Thoracic aorta (tissue), 2 donors: Measurements from ENCODE around the gene HEPN1. TPM values are rescaled to one million over a fixed set of nuclear protein-coding genes. Genes with fewer than 3 reads are reported as not detected.

Experiments
- ATAC-seq: fragments of 150-250 bp; one replicate; pipeline ENCODE4 v1.8.0; 2017; ENCODE audit warnings: low read depth; ENCODE audit not compliant: insufficient number of reproducible peaks, low FRiP score
- DNase-seq: peaks from one replicate; pipeline ENCODE4 v3.0.0-alpha.2; 2020; ENCODE audit warnings: low spot score
- H3K27ac ChIP-seq, 2 donors: fragments of 200-600 bp; sonication (generic); 1 replicate in 1 of 2; 2 replicates in 1 of 2; pipeline ENCODE4 v1.5.1; 2016; ENCODE audit warnings: mild to moderate bottlenecking in 2 of 2, moderate library complexity in 2 of 2
- H3K27me3 ChIP-seq: fragments of 200-600 bp; sonication (generic); replicated peaks from 2 replicates; pipeline ENCODE4 v1.6.0; 2016; ENCODE audit warnings: mild to moderate bottlenecking; ENCODE audit not compliant: insufficient read depth
- H3K36me3 ChIP-seq: fragments of 200-600 bp; sonication (generic); one replicate; pipeline ENCODE4 v1.5.1; 2016
- H3K4me1 ChIP-seq, 2 donors: fragments of 200-600 bp; sonication (generic); 1 replicate in 1 of 2; 2 replicates in 1 of 2; pipeline versions ENCODE4 v1.5.1 to v1.6.0; 2016; ENCODE audit warnings: low read depth in 2 of 2, mild to moderate bottlenecking in 1 of 2; ENCODE audit not compliant: control insufficient read depth in 1 of 2
- H3K4me3 ChIP-seq: fragments of 200-600 bp; sonication (generic); 2 replicates; pipeline ENCODE4 v1.5.1; 2016; ENCODE audit warnings: mild to moderate bottlenecking
- H3K9me3 ChIP-seq: fragments of 200-600 bp; sonication (generic); 2 replicates; pipeline ENCODE4 v1.5.1; 2016
- total RNA-seq, 2 donors: library from RNA; depleted of rRNA; stranded (reverse); fragments of >200 nt; gene quantifications; one replicate each; pipeline versions ENCODE4 v1.1.0 to v1.2.3, GENCODE V29; 2016
- TF ChIP-seq, protein P1 (sequence below): fragments of 200-600 bp; sonication (generic); IDR thresholded peaks from one replicate; pipeline ENCODE4 v1.5.1; 2019; ENCODE audit warnings: antibody characterized with exemption

The HEPN1 gene
- total RNA-seq, result under 1 TPM in 1 of 2 donors, not detected in 1; 0.41 TPM

DNA sequence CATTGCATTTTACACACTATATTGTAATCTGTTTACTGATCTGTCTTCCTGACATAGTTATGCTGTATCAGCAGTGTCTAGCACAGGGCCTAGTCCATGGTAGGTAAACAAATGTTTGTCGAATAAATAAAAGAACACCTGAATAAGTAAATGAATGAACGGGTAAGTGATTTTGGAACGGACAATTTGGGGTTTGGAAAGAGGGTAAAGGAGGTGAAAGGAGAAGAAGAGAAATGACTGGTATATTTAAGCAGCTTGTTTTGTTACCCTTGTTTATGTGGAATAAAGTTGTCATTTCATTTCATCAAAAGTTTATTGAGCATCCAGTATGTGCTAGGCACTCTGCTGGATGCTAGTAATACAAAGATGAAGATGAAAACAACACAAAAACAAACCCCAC, at the start of gene HEPN1:
TSS of gene HEPN1 (plus strand) at position 301 of the 400 bp plus-strand sequence.
- Histone ChIP-seq H3K27ac (no peak within 1 kb of the TSS), H3K27me3 (no peaks in the 10 kb centered on the region), H3K36me3 (no peaks in the 10 kb centered on the region), H3K4me1 (no peaks in the 10 kb centered on the region), H3K9me3 (no peaks in the 10 kb centered on the region), H3K4me3 (no peak within 1 kb of the TSS)
- TF ChIP-seq, protein P1, sequence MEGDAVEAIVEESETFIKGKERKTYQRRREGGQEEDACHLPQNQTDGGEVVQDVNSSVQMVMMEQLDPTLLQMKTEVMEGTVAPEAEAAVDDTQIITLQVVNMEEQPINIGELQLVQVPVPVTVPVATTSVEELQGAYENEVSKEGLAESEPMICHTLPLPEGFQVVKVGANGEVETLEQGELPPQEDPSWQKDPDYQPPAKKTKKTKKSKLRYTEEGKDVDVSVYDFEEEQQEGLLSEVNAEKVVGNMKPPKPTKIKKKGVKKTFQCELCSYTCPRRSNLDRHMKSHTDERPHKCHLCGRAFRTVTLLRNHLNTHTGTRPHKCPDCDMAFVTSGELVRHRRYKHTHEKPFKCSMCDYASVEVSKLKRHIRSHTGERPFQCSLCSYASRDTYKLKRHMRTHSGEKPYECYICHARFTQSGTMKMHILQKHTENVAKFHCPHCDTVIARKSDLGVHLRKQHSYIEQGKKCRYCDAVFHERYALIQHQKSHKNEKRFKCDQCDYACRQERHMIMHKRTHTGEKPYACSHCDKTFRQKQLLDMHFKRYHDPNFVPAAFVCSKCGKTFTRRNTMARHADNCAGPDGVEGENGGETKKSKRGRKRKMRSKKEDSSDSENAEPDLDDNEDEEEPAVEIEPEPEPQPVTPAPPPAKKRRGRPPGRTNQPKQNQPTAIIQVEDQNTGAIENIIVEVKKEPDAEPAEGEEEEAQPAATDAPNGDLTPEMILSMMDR, result no peak
- DNase-seq (no peak), ATAC-seq (no peak)

DNA sequence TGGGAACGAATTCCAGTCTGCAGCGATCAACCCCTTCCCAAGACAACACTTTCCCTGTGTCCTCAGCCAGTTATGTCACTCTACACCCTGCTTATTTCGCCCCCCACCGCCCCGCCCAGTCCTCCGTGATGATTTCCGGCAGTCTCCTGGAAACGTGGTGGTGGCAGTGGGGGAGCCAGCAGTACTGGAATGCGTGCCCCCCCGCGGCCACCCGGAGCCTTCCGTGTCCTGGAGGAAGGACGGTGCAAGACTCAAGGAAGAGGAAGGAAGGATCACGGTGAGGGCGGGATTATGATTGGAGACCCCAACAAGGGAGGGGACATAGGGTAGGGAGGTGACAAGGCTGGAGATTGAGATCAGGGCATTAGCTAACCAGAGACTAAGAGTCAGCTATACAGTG, 49.7 kb upstream of the HEPN1 start:
- no peaks in the 10 kb centered on the region for H3K9me3 ChIP-seq
- no peaks in the 10 kb centered on the region for H3K36me3 ChIP-seq
- TF ChIP-seq, protein P1, result no peak
- H3K27me3 ChIP-seq, result peaks cover 13% of the 10 kb centered on the region
- no peak for DNase-seq
- H3K4me3 ChIP-seq, result no peak overlapping the region
- peaks cover 19 to 25% of the 10 kb centered on the region in 2 donors for H3K4me1 ChIP-seq
- no peak overlapping the region for H3K27ac ChIP-seq
- ATAC-seq, result no peak

DNA sequence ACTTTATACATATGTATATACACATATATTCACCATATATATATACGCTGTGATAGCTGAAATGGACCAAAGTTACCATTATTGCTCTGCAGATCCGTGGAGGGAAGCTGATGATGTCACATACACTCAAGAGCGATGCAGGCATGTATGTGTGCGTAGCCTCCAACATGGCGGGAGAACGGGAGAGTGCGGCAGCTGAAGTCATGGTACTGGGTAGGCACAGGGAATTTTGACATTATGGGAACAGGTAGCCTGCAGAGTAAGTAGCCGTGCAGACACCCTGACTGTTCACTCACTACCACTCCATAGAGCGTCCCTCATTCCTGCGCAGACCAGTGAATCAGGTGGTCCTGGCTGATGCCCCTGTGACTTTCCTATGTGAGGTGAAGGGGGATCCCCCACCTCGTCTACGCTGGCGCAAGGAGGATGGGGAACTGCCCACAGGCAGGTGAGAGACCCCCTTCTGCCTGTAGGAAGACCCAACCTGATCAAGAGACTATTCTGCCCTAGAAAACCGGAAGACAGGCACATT, 49.1 kb upstream of the HEPN1 start:
- TF ChIP-seq, protein P1, result no peak
- DNase-seq, result no peak
- H3K27ac ChIP-seq, result no peak overlapping the region
- H3K36me3 ChIP-seq, result no peaks in the 10 kb centered on the region
- H3K4me1 ChIP-seq, result peaks cover 14 to 22% of the 10 kb centered on the region in 2 donors
- no peaks in the 10 kb centered on the region for H3K9me3 ChIP-seq
- no peak for ATAC-seq
- H3K4me3 ChIP-seq, result no peak overlapping the region
- H3K27me3 ChIP-seq, result peaks cover 10% of the 10 kb centered on the region

DNA sequence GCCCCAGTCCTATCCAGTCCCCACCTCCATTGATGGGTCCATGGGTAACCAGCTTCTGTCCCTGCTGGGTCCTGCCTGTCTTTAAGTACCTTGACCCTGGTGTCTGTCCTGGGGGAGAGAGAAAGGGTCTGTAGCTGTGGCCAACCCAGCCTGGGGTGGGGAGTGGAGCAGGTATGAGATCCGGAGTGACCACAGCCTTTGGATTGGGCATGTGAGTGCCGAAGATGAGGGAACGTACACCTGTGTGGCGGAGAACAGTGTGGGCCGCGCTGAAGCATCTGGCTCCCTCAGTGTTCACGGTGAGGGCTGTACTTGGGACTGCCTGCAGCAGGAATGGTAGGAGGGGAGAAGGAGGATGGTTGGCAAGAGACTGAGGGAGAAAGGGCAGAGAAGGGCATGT, 48.6 kb upstream of the HEPN1 start:
- Histone ChIP-seq H3K27ac (no peak overlapping the region), H3K27me3 (peaks cover 6% of the 10 kb centered on the region), H3K4me1 (peaks cover 9 to 16% of the 10 kb centered on the region in 2 donors), H3K4me3 (no peak overlapping the region), H3K36me3 (no peaks in the 10 kb centered on the region), H3K9me3 (no peaks in the 10 kb centered on the region)
- DNase-seq, result no peak
- ATAC-seq, result no peak
- TF ChIP-seq, protein P1, result no peak

DNA sequence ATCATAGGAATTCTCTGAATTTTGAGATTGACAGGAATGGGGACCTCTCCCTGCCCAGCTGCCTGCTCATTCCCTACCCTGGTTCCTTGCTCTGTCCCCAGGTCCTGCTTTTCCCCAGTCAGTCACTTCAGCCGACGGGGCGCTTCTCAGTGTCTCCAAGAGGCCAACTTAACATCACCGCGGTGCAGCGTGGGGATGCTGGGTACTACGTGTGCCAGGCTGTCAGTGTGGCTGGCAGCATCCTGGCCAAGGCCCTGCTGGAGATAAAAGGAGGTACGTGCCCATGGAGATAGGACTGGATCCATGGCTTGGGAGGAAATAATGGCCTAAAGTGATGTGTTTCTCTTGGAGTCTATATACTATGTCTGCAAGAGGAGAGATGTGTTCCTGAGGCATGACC, 46.8 kb upstream of the HEPN1 start:
- Histone ChIP-seq H3K4me3 (no peak overlapping the region), H3K36me3 (no peaks in the 10 kb centered on the region), H3K4me1 (peaks cover 0 to 22% of the 10 kb centered on the region in 2 donors), H3K27ac (no peak overlapping the region), H3K9me3 (no peaks in the 10 kb centered on the region), H3K27me3 (no peaks in the 10 kb centered on the region)
- TF ChIP-seq, protein P1, result no peak
- ATAC-seq (no peak), DNase-seq (no peak)
